OCI-LY7 (cell line): ENCODE data around the gene EIPR1. TPM values are rescaled to one million over a fixed set of nuclear protein-coding genes. Genes with fewer than 3 reads are reported as not detected.

Experiments used
- BruUV-seq: library from RNA; stranded (reverse); fragments of 400-500 nt; replicated peaks from 2 replicates; lab custom pipeline; 2021; lab: Mats Ljungman, UMichigan
- CTCF ChIA-PET: fragments of 300-600 bp; sonication (Branson Sonifier 250); formaldehyde crosslinking; loops from one replicate; lab custom pipeline; 2022; ENCODE audit warnings: antibody characterized with exemption; ENCODE audit not compliant: unreplicated experiment; lab: Charles Lee
- POLR2A ChIA-PET: fragments of 300-600 bp; sonication (Branson Sonifier 250); formaldehyde crosslinking; loops from one replicate; lab custom pipeline; 2022; ENCODE audit warnings: antibody characterized with exemption; lab: Charles Lee
- DNase-seq: peaks from one replicate; pipeline ENCODE4 v3.0.0-alpha.2; 2015; ENCODE audit warnings: low spot score
- H2AFZ ChIP-seq: fragments of 200-600 bp; sonication (generic), shearing (Covaris generic); 2 replicates; pipeline ENCODE4 v1.6.1; 2014; ENCODE audit warnings: mild to moderate bottlenecking, antibody characterized with exemption, low read length, moderate library complexity
- H3K27ac ChIP-seq: fragments of 200-600 bp; sonication (generic); 2 replicates; pipeline ENCODE4 v1.5.1; 2014; ENCODE audit warnings: mixed run types, low read depth, mild to moderate bottlenecking, moderate library complexity, low read length, inconsistent platforms; ENCODE audit not compliant: poor library complexity, severe bottlenecking
- H3K36me3 ChIP-seq: fragments of 200-600 bp; sonication (generic); 2 replicates; pipeline ENCODE4 v1.6.1; 2014; ENCODE audit warnings: mild to moderate bottlenecking, antibody characterized with exemption, low read length, moderate library complexity, mixed read lengths; ENCODE audit not compliant: insufficient read depth
- H3K4me1 ChIP-seq: fragments of 200-600 bp; sonication (generic); 2 replicates; pipeline ENCODE4 v1.5.1; 2014; ENCODE audit warnings: mild to moderate bottlenecking, low read length; ENCODE audit not compliant: insufficient read depth, poor library complexity, severe bottlenecking
- H3K4me2 ChIP-seq: fragments of 200-600 bp; sonication (generic); 2 replicates; pipeline ENCODE4 v1.6.1; 2014; ENCODE audit warnings: mild to moderate bottlenecking, low read length
- H3K4me3 ChIP-seq: fragments of 200-600 bp; sonication (generic); 2 replicates; pipeline ENCODE4 v1.5.1; 2014; ENCODE audit warnings: mild to moderate bottlenecking, low read depth, low read length; ENCODE audit not compliant: poor library complexity, severe bottlenecking
- H3K79me2 ChIP-seq: fragments of 200-600 bp; sonication (generic); 2 replicates; pipeline ENCODE4 v1.6.1; 2016; ENCODE audit warnings: low read depth, mild to moderate bottlenecking, low read length, moderate library complexity, mixed read lengths; ENCODE audit not compliant: insufficient read depth
- H3K9me2 ChIP-seq: fragments of 200-600 bp; sonication (generic); 2 replicates; pipeline ENCODE4 v1.6.1; 2016; ENCODE audit warnings: mild to moderate bottlenecking, low read length, mixed read lengths; ENCODE audit not compliant: insufficient read depth
- H3K9me3 ChIP-seq: fragments of 200-600 bp; sonication (generic); 2 replicates; pipeline ENCODE4 v1.6.1; 2014; ENCODE audit warnings: mild to moderate bottlenecking, mixed run types, low read length, mixed read lengths
- H4K20me1 ChIP-seq: fragments of 200-600 bp; sonication (generic); 2 replicates; pipeline ENCODE4 v1.6.1; 2014; ENCODE audit warnings: mild to moderate bottlenecking, antibody characterized with exemption, low read length, moderate library complexity, mixed read lengths; ENCODE audit not compliant: insufficient read depth
- CTCF ChIP-seq: fragments of 200-600 bp; sonication (generic); conservative IDR thresholded peaks from 2 replicates; pipeline ENCODE4 v1.5.1; 2014; ENCODE audit warnings: mild to moderate bottlenecking, antibody characterized with exemption, low read length, moderate library complexity, mixed read lengths
- EZH2phosphoT487 ChIP-seq: fragments of 200-600 bp; sonication (generic); IDR thresholded peaks from 2 replicates; pipeline ENCODE4 v1.6.1; 2018; ENCODE audit warnings: low read depth, borderline replicate concordance, mild to moderate bottlenecking, mixed run types, antibody characterized with exemption, low read length, moderate library complexity, mixed read lengths
- intact Hi-C: fragments of 100-400 bp; cut with micrococcal nuclease; formaldehyde crosslinking; loops from one replicate; pipeline ENCODE4 v1.10.0; 2022; ENCODE audit not compliant: unreplicated experiment
- total RNA-seq, 2 experiments: library from RNA; depleted of rRNA in 1 of 2; stranded (reverse); fragments of >200 nt in 1 of 2; shearing (Covaris generic) in 1 of 2; gene quantifications; 2 replicates each; pipeline ENCODE4 v1.2.3, GENCODE V29; 2014 to 2022

The EIPR1 gene
- total RNA-seq, 2 experiments from 2014 or later = 60.5 to 61.7 TPM

- Histone ChIP-seq H3K79me2 (no peaks in the 10 kb centered on the region), H2AFZ (no peak overlapping the region), H3K36me3 (peaks cover 15% of the 10 kb centered on the region), H3K4me3 (no peak overlapping the region), H4K20me1 (no peaks in the 10 kb centered on the region), H3K27ac (no peak overlapping the region), H3K9me2 (no peaks in the 10 kb centered on the region), H3K4me1 (no peaks in the 10 kb centered on the region), H3K9me3 (no peaks in the 10 kb centered on the region), H3K4me2 (no peak overlapping the region)
- BruUV-seq = no TSS peak
- no peak for DNase-seq
- intact Hi-C loops = no loop called here
- POLR2A ChIA-PET = interaction anchor here (1.1 kb wide), 1 partner anchor 9 kb away, joined by 3 read pairs; no protein-coding TSS in a partner anchor
- CTCF ChIA-PET = no interaction called here
- TF ChIP-seq EZH2phosphoT487 (no peak), CTCF (no peak)
These were observed 170.5 kb downstream of the EIPR1 start for GRCh38 chr2:3207091-3207491.

- H3K36me3 ChIP-seq = peaks cover 15% of the 10 kb centered on the region
- ChIA-PET CTCF (no interaction called here), POLR2A (interaction anchor here (0.7 kb wide), 1 partner anchor 92 kb away, joined by 3 read pairs; no protein-coding TSS in a partner anchor)
- intact Hi-C loops = no loop called here
- H3K9me2 ChIP-seq = no peaks in the 10 kb centered on the region
- H3K79me2 ChIP-seq = no peaks in the 10 kb centered on the region
- no peaks in the 10 kb centered on the region for H3K9me3 ChIP-seq
- H3K4me1 ChIP-seq = no peaks in the 10 kb centered on the region
- no TSS peak for BruUV-seq
- H3K27ac ChIP-seq = no peak overlapping the region
- H2AFZ ChIP-seq = no peak overlapping the region
- no peak overlapping the region for H3K4me3 ChIP-seq
- no peak for TF ChIP-seq CTCF
- TF ChIP-seq EZH2phosphoT487 = no peak
- H3K4me2 ChIP-seq = no peak overlapping the region
- H4K20me1 ChIP-seq = no peaks in the 10 kb centered on the region
- DNase-seq = no peak
These were observed 171.8 kb downstream of the EIPR1 start for GRCh38 chr2:3205845-3206244.

- no peak overlapping the region for H3K4me2 ChIP-seq
- DNase-seq = no peak
- no peaks in the 10 kb centered on the region for H3K9me2 ChIP-seq
- ChIA-PET POLR2A (interaction anchor here (0.6 to 1.0 kb wide), 2 partner anchors 33 to 872 kb away, joined by 3 to 4 read pairs; no protein-coding TSS in a partner anchor), CTCF (no interaction called here)
- no peaks in the 10 kb centered on the region for H3K4me1 ChIP-seq
- intact Hi-C loops = no loop called here
- TF ChIP-seq CTCF (no peak), EZH2phosphoT487 (no peak)
- peaks cover 19% of the 10 kb centered on the region for H3K36me3 ChIP-seq
- BruUV-seq = no TSS peak
- no peak overlapping the region for H3K4me3 ChIP-seq
- no peak overlapping the region for H3K27ac ChIP-seq
- H4K20me1 ChIP-seq = no peaks in the 10 kb centered on the region
- H2AFZ ChIP-seq = no peak overlapping the region
- no peaks in the 10 kb centered on the region for H3K9me3 ChIP-seq
- H3K79me2 ChIP-seq = no peaks in the 10 kb centered on the region
These were observed 173.4 kb downstream of the EIPR1 start for GRCh38 chr2:3204031-3204821.
